ENCODE data around the gene LARP1.
"Not testable (repeated sequence)": the region's sequence is repeated elsewhere in the genome, so short reads cannot be mapped to it uniquely, and the experiment has no call there.

LARP1 gene

GRCh38 chr5:154755361-154756008 lies at the start of gene LARP1:
LARP1 (plus strand) TSS chr5:154755377; CDS start chr5:154755758, 381 bp downstream.
- DNase-seq (ENCODE audit: low read depth), result no peak

DNA sequence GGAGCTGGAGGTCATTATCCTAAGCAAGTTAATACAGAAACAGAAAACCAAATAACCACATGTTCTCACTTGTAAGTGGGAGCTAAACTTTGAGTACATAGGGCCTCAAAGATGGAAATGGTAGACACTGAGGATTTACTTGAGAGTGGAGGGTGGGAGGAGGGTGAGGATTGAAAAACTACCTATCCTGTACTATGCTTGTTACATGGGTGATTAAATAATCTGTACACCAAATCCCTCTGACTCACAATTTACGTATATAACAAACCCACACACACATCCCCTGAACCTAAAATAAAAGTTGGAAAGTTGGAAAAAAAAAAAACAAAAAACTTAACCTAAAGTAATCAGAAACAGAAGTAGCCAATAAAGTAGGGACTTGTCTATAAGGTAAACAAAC lies 48.8 kb upstream of the LARP1 start:
- peak; percentile 67 for DNase-seq (ENCODE audit: low read depth)

DNA sequence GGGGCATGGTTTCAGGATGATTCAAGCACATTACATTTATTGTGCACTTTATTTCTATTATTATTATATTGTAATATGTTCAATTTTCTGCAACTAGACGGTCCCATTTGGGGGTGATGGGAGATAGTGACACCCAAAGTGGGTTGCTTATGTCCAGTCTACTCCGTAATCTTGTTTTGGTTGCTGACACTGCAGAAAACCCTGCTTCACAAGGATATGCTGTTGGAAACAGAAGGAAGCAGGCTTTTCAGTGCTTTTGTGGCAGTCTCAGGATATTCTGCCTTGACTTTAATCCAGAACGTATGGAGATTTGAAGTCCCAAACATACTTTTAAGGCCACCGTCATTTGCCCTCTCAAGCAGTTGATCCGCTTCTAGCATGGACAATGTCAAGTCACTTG lies 47.5 kb upstream of the LARP1 start:
- no peak for DNase-seq (ENCODE audit: low read depth)

GRCh38 chr5:154708207-154708606 lies 47.0 kb upstream of the LARP1 start:
- DNase-seq (ENCODE audit: low read depth), result no peak

DNA sequence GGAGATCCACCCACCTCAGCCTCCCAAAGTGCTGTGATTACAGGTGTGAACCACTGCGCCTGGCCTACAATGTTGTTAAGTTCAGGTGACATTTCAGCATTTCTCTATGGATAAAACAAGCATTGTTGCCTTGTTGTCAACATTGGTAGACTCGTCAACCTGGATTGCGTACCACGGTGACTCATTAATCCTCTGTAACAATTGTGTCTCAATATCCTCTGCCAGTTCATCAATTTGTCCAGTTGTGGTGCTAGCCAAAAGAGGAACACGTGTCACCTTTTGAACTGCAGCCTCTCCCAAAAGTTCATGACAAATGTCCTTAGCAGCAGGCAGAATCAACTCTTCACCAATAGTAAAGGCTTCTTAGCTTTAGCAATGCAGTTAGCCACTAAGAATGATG lies 46.3 kb upstream of the LARP1 start:
- peak; percentile 31 for DNase-seq (ENCODE audit: low read depth)

- DNase-seq (ENCODE audit: low read depth), result peak; percentile 24
These were observed 45.5 kb upstream of the LARP1 start for GRCh38 chr5:154709368-154710305.

DNA sequence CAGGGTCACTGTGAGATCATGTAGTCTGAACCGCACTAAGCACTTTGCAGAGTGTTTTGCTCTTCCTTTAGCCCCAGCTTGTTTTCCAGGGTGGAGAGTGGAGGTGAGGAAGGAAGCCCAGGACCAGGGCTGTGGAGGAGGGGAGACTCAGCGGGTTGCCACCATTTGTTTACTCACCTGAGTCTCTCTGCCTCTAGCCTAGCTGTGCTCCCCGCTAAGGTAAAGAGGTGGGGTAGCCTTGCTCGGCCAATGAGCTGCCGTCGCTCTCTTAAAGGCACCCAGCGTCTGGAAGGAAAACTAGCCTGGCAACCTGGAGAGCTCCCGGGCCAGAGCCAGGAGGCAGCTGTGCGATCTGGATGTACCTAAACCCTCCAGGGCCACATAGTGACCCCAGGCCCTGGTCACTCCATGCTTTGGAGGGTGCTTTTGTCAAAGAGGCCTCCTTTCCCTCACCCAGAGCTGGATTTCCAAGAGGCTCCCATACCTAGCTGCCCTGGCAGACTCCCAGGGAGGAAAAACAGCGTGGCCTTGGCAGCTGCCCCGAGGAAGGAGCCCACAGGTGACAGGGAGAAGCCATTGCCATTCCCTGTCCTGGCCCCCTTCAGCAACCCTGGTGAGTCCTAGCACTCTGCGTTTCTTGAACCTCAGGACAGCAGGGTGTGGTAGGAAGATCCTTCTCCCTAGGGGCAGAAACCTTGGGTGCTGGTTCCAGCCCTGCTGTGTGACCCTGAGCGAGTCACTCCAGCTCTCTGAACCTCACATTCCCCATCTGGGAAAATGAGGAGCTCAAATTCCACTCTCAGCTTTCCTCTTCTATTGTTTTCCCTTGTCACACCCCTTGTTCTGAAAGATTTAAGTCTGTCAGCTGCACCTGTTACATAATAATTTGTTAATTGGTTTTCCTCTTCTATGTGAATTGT lies 42.4 kb upstream of the LARP1 start:
- no peak for DNase-seq (ENCODE audit: low read depth)

- no peak for DNase-seq (ENCODE audit: low read depth)
These were observed 41.5 kb upstream of the LARP1 start for GRCh38 chr5:154713615-154714125.

GRCh38 chr5:154714266-154714986 lies 40.8 kb upstream of the LARP1 start:
- peak; percentile 53 for DNase-seq (ENCODE audit: low read depth)

DNA sequence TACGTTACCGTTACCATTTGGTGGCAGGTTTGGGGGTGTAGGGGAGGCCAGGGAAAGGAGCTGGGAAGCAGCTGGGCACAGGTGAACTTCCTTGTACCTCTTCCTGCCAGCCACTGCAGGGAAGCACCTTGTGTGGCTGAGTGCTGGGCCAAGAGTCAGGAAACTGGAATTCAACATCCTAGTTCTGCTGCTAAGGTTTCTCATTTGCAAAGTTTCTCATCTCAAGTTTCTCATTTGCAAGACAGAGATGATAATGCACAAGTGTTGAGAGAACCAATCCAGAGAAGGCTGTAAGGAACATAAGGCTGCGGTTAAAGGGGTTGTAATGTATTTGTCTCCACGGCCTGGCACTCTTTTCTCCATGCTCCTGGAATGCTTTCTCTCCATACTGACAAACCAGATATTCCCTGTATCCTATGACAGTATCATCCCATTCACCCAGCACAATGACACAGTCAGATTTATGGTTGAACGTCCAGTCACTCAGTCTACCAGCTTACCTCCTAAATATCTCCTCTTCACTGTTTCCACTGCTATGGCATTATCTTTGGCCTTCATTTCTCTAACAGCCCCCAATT lies 33.6 kb upstream of the LARP1 start:
- DNase-seq (ENCODE audit: low read depth), result no peak

DNA sequence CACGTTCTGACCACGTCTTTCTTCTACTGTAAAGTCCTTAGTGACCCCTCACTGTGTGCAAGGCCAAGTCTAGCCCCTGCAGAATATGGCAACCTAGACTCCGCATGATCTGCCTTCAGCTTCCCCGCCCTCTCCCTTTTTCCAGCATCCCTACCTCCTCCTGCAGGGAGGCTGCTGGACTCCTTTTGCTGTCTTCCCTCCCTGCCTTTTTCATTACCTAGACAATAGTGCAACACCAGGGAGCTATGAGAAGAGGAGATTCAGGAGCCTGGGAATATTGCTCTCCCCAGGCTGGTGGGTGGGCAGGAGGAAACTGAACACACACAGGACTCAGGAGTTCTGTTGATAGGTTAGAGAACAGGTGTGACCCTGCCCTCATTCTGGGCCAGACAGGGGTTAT lies 33.1 kb upstream of the LARP1 start:
- DNase-seq (ENCODE audit: low read depth), result no peak

DNA sequence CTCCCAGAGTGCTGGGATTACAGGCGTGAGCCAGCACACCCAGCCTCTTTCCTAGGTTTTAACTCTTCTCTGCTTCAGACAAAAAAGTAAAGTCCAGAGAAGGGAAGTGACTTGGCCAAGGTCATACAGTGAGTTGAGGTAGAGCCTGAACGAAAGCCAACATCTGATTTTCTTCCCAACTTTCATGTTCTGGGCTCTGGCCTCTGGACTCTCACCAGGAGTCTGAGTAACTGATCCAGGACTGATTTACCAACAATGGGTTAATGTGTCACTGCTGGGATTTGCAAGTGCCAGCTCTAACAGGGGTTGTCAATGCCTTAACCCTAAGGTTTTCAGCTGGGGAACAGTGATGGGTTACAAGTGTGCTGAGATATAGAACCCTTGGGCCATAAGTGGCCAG lies 32.2 kb upstream of the LARP1 start:
- DNase-seq (ENCODE audit: low read depth), result no peak

GRCh38 chr5:154723740-154724505 lies 31.3 kb upstream of the LARP1 start:
- peak; percentile 92 for DNase-seq (ENCODE audit: low read depth)

DNA sequence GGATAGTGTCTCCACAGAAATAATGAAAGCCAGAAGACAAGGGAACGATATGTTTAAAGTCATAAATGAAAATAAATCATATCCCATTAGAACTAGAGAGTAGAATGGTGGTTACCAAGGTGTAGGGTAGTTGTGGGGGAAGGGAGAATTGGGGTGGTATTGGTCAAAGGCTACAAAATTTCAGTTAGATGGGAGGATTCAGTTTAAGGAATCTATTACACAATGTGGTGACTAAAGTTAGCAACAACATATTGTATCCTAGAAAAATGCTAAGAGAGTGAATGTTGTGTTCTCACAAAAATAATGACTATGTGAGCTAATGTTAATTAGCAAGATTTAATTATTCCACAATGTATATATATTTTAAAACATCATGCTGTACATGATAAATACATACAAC lies 27.8 kb upstream of the LARP1 start:
- DNase-seq (ENCODE audit: low read depth), result no peak

- DNase-seq (ENCODE audit: low read depth), result no peak
These were observed 26.1 kb upstream of the LARP1 start for GRCh38 chr5:154728939-154729588.

DNA sequence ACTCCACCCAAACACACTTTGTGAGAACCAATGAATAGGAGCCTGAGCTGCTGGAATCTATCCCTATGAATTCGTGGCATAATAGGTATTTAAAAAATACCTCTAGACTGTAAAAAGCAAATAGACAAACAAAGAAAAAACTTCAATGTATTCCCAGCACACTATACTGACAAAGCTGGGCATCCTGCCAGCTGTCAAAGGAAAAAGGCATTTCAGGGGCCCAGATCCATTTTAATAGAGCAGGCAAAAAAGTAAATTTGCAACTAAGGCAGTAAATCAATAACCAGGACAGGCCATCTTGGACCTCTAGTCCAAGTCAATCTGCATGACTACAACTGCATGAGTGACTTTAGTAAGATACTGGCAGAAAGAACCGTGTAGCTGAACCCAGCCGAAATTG lies 25.6 kb upstream of the LARP1 start:
- DNase-seq (ENCODE audit: low read depth), result no peak

- not testable (repeated sequence) for DNase-seq (ENCODE audit: low read depth)
These were observed 24.4 kb upstream of the LARP1 start for GRCh38 chr5:154730761-154731160.

GRCh38 chr5:154732212-154732611 lies 23.0 kb upstream of the LARP1 start:
- DNase-seq (ENCODE audit: low read depth), result no peak

GRCh38 chr5:154734370-154735248 lies 20.6 kb upstream of the LARP1 start:
- DNase-seq (ENCODE audit: low read depth), result no peak
